ENCODE data around the gene POU3F3.
A peak's percentile ranks its signal among the peaks of the same experiment; 100 is the strongest.

POU3F3 gene

GRCh38 chr2:104862058-104862941 lies 8.4 kb downstream of the POU3F3 start:
- DNase-seq, result no peak

GRCh38 chr2:104863146-104863467 lies 9.2 kb downstream of the POU3F3 start:
- no peak for DNase-seq

- DNase-seq, result no peak
These were observed 9.8 kb downstream of the POU3F3 start for GRCh38 chr2:104863468-104864279.

- DNase-seq, result no peak
These were observed 10.6 kb downstream of the POU3F3 start for GRCh38 chr2:104864280-104865095.

GRCh38 chr2:104865096-104865470 lies 11.2 kb downstream of the POU3F3 start:
- DNase-seq, result no peak

- no peak for DNase-seq
These were observed 12.4 kb downstream of the POU3F3 start for GRCh38 chr2:104866122-104866864.

GRCh38 chr2:104866883-104867812 lies 13.2 kb downstream of the POU3F3 start:
- DNase-seq, result no peak

GRCh38 chr2:104867813-104868504 lies 14.0 kb downstream of the POU3F3 start:
- DNase-seq, result no peak

- no peak for DNase-seq
These were observed 14.6 kb downstream of the POU3F3 start for GRCh38 chr2:104868505-104868866.

GRCh38 chr2:104870100-104870975 lies 16.4 kb downstream of the POU3F3 start:
- no peak for DNase-seq

- no peak for DNase-seq
These were observed 17.7 kb downstream of the POU3F3 start for GRCh38 chr2:104871649-104871971.

- DNase-seq, result no peak
These were observed 18.3 kb downstream of the POU3F3 start for GRCh38 chr2:104871972-104872865.

- peak; percentile 27 for DNase-seq
These were observed 19.2 kb downstream of the POU3F3 start for GRCh38 chr2:104872866-104873688.

GRCh38 chr2:104873689-104874054 lies 19.8 kb downstream of the POU3F3 start:
- no peak for DNase-seq

- DNase-seq, result no peak
These were observed 20.3 kb downstream of the POU3F3 start for GRCh38 chr2:104874230-104874629.

- DNase-seq, result no peak
These were observed 21.3 kb downstream of the POU3F3 start for GRCh38 chr2:104875262-104875661.

GRCh38 chr2:104876606-104877570 lies 23.0 kb downstream of the POU3F3 start:
- DNase-seq, result no peak

Measured in CD4-positive, alpha-beta T cell treated with Interleukin-17A for 4 hours (primary cell).